Measurements from ENCODE around the gene CCL4.

Gene CCL4

GRCh38 chr17:36144014-36144413 is 40.4 kb downstream of the CCL4 start:
- DNase-seq (ENCODE audit: low read depth in 2 of 2), result no peak

- DNase-seq (ENCODE audit: low read depth in 2 of 2), result no peak
These were observed 41.5 kb downstream of the CCL4 start for GRCh38 chr17:36144981-36145729.

GRCh38 chr17:36147601-36148000 is 44.0 kb downstream of the CCL4 start:
- no peak for DNase-seq (ENCODE audit: low read depth in 2 of 2)

- DNase-seq (ENCODE audit: low read depth in 2 of 2), result peak; percentile 36 to 43
These were observed 45.1 kb downstream of the CCL4 start for GRCh38 chr17:36148559-36149295.

GRCh38 chr17:36149296-36149820 is 45.7 kb downstream of the CCL4 start:
- no peak for DNase-seq (ENCODE audit: low read depth in 2 of 2)

- DNase-seq (ENCODE audit: low read depth in 2 of 2), result no peak
These were observed 48.4 kb downstream of the CCL4 start for GRCh38 chr17:36151891-36152638.

- DNase-seq (ENCODE audit: low read depth in 2 of 2), result no peak
These were observed 49.1 kb downstream of the CCL4 start for GRCh38 chr17:36152639-36153120.

GRCh38 chr17:36153895-36154610 is 50.4 kb downstream of the CCL4 start:
- DNase-seq (ENCODE audit: low read depth in 2 of 2), result no peak

All from stimulated activated CD4-positive, alpha-beta T cell treated with anti-CD3 and anti-CD28 coated beads, Interleukin-15, amount 100 ng/mL, for 48 hours (primary cell).